SU-DHL-6 (cell line): ENCODE measurements around the gene EXD1.

Experiments used
- CTCF ChIP-seq: fragments of 200-600 bp; sonication (generic); IDR thresholded peaks from one replicate; pipeline ENCODE4 v1.5.1; 2017; ENCODE audit warnings: antibody characterized with exemption, mild to moderate bottlenecking, low read length, moderate library complexity; ENCODE audit not compliant: insufficient read depth, poor library complexity, severe bottlenecking
- EZH2phosphoT487 ChIP-seq: fragments of 200-600 bp; sonication (generic), shearing (Covaris generic); conservative IDR thresholded peaks from 2 replicates; pipeline ENCODE4 v1.6.1; 2018; ENCODE audit warnings: mild to moderate bottlenecking, antibody characterized with exemption, low read length, moderate library complexity, mixed read lengths

DNA sequence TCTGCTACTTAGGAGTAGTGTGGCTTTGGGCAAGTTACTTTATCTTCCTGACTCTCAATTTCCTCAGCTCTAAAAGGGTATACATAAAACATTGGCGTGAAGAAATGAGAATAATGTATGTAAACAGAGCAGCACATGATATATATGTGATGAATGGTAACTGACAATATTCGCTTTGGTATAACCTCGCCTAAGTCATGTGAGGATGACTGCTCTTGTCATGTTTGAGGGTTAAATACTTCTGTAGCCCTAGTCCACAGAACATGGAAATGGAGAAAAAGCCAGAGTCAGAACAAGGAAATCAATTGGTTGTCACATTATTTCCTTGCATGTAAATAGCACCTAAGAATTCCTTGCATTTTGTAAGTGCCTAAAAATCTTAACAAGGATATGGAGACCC is 25.5 kb upstream of the EXD1 start:
- TF ChIP-seq CTCF (no peak), EZH2phosphoT487 (no peak)
